Breast epithelium (tissue), 4 donors: ENCODE data around the gene ADAMTS8. TPM values are rescaled to one million over a fixed set of nuclear protein-coding genes. Genes with fewer than 3 reads are reported as not detected.
A peak's percentile ranks its signal among the peaks of the same experiment; 100 is the strongest.

Source experiments
- DNase-seq, 2 donors: peaks; one replicate each; pipeline ENCODE4 v3.0.0-alpha.2; 2019; ENCODE audit warnings: low spot score in 2 of 2
- H3K27ac ChIP-seq, 2 donors: fragments of 200-600 bp; sonication (generic) in 1 of 2; one replicate each; pipeline ENCODE4 v1.5.1; 2016 to 2019; ENCODE audit warnings: mild to moderate bottlenecking in 1 of 2
- H3K27me3 ChIP-seq, 2 donors: fragments of 200-600 bp; sonication (generic) in 1 of 2; one replicate each; pipeline versions ENCODE4 v1.5.1 to v1.6.0; 2017 to 2019; ENCODE audit warnings: control low read depth in 1 of 2, mild to moderate bottlenecking in 1 of 2
- H3K36me3 ChIP-seq: fragments of 200-600 bp; one replicate; pipeline ENCODE4 v1.5.1; 2019
- H3K4me1 ChIP-seq, 2 donors: fragments of 200-600 bp; sonication (generic); one replicate each; pipeline ENCODE4 v1.5.1; 2016 to 2019; ENCODE audit warnings: control low read depth in 1 of 2
- H3K4me3 ChIP-seq, 3 donors: fragments of 200-600 bp; sonication (generic); 1 replicate in 2 of 3; 2 replicates in 1 of 3; pipeline ENCODE4 v1.5.1; 2016 to 2019; ENCODE audit warnings: mild to moderate bottlenecking in 3 of 3, moderate library complexity in 2 of 3
- H3K9me3 ChIP-seq, 2 donors: fragments of 200-600 bp; sonication (generic) in 1 of 2; one replicate each; pipeline ENCODE4 v1.5.1; 2016 to 2019; ENCODE audit warnings: control low read depth in 1 of 2
- CTCF ChIP-seq, 3 donors: fragments of 450-650 bp; IDR thresholded peaks; one replicate each; pipeline ENCODE4 v1.5.1; 2016 to 2017; ENCODE audit warnings: antibody characterized with exemption in 3 of 3, mild to moderate bottlenecking in 3 of 3, moderate library complexity in 3 of 3
- POLR2A ChIP-seq: fragments of 450-650 bp; IDR thresholded peaks from one replicate; pipeline ENCODE4 v1.6.1; 2016; ENCODE audit warnings: antibody characterized with exemption, mild to moderate bottlenecking, moderate library complexity
- POLR2AphosphoS5 ChIP-seq, 3 donors: sonication (generic); formaldehyde crosslinking; IDR thresholded peaks; one replicate each; pipeline ENCODE4 v1.6.1; 2017; ENCODE audit warnings: antibody characterized with exemption in 3 of 3
- intact Hi-C: fragments of 100-400 bp; cut with DNase I; formaldehyde crosslinking; loops from one replicate; pipeline ENCODE4 v1.15.1; 2023; ENCODE audit warnings: low total_unique reads
- total RNA-seq, 3 donors: library from RNA; depleted of rRNA; stranded (reverse); fragments of >200 nt; gene quantifications; one replicate each; pipeline ENCODE4 v1.1.0, GENCODE V29; 2016

The ADAMTS8 gene
- total RNA-seq = 1 to 10 TPM in 1 of 3 donors, under 1 TPM in 2; 0.32 to 2.0 (median 0.44) TPM

- no peak for TF ChIP-seq POLR2AphosphoS5 (IDR thresholded peaks at IDR 0.05)
- no peak for TF ChIP-seq POLR2A
- no peak for TF ChIP-seq CTCF (IDR thresholded peaks at IDR 0.05)
- Histone ChIP-seq H3K27me3 (peaks cover 0 to 31% of the 10 kb centered on the region in 2 donors), H3K36me3 (no peaks in the 10 kb centered on the region), H3K4me1 (peaks cover 7 to 14% of the 10 kb centered on the region in 2 donors), H3K9me3 (no peaks in the 10 kb centered on the region), H3K27ac (no peak within 1 kb of the TSS), H3K4me3 (peak within 1 kb of the TSS; percentile 30 to 81 (median 49))
- no peak for DNase-seq
- intact Hi-C loops = no loop called here
Observed at GRCh38 chr11:130428316-130429119, at the start of gene ADAMTS8. Gene ADAMTS8 (minus strand): TSS chr11:130428609. CDS start chr11:130428286, 323 bp downstream.

- no peak for DNase-seq
- Histone ChIP-seq H3K27me3 (no peaks in the 10 kb centered on the region), H3K4me1 (peaks cover 0 to 10% of the 10 kb centered on the region in 2 donors), H3K9me3 (no peaks in the 10 kb centered on the region), H3K36me3 (no peaks in the 10 kb centered on the region), H3K4me3 (peak overlapping the region in 1 of 3 donors; percentile 22), H3K27ac (peak overlapping the region; percentile 76 to 92)
- intact Hi-C loops = no loop called here
- no peak for TF ChIP-seq POLR2AphosphoS5 (IDR thresholded peaks at IDR 0.05)
- TF ChIP-seq POLR2A = no peak
- TF ChIP-seq CTCF (IDR thresholded peaks at IDR 0.05) = no peak
Observed at GRCh38 chr11:130477586-130478203, 49.3 kb upstream of the ADAMTS8 start.

GRCh38 chr11:130476922-130477491, 48.6 kb upstream of the ADAMTS8 start:
- H3K4me3 ChIP-seq = no peak overlapping the region
- no peak for DNase-seq
- H3K36me3 ChIP-seq = no peaks in the 10 kb centered on the region
- peaks cover 0 to 10% of the 10 kb centered on the region in 2 donors for H3K4me1 ChIP-seq
- intact Hi-C loops = no loop called here
- TF ChIP-seq POLR2AphosphoS5 (IDR thresholded peaks at IDR 0.05) (no peak), POLR2A (no peak), CTCF (IDR thresholded peaks at IDR 0.05) (no peak)
- H3K27me3 ChIP-seq = no peaks in the 10 kb centered on the region
- no peaks in the 10 kb centered on the region for H3K9me3 ChIP-seq
- H3K27ac ChIP-seq = peak overlapping the region; percentile 76 to 92

GRCh38 chr11:130476200-130476921, 48.0 kb upstream of the ADAMTS8 start:
- no peaks in the 10 kb centered on the region for H3K27me3 ChIP-seq
- TF ChIP-seq POLR2AphosphoS5 (IDR thresholded peaks at IDR 0.05) = no peak
- no peak for TF ChIP-seq CTCF (IDR thresholded peaks at IDR 0.05)
- TF ChIP-seq POLR2A = no peak
- H3K4me3 ChIP-seq = no peak overlapping the region
- H3K27ac ChIP-seq = peak overlapping the region; percentile 76 to 92
- no peak for DNase-seq
- H3K36me3 ChIP-seq = no peaks in the 10 kb centered on the region
- H3K4me1 ChIP-seq = peaks cover 0 to 10% of the 10 kb centered on the region in 2 donors
- no peaks in the 10 kb centered on the region for H3K9me3 ChIP-seq
- intact Hi-C loops = no loop called here
